ENCODE data around the gene RRAGA. TPM values are rescaled to one million over a fixed set of nuclear protein-coding genes. Genes with fewer than 3 reads are reported as not detected.

The RRAGA gene
- total RNA-seq, 6 experiments from 2014 or later, result 34.3 to 47.0 (median 38.9) TPM

- DNase-seq (no peak), ATAC-seq (no peak)
- 50% methylated on average over 4 of the region's 20 CpGs for WGBS (ENCODE audit: insufficient coverage, low coverage, low lambda C conversion rate, missing lambda C conversion rate)
- no peak for TF ChIP-seq CTCF (IDR thresholded peaks at IDR 0.05)
- H3K4me1 ChIP-seq, result no peaks in the 10 kb centered on the region
- no peak within 1 kb of the TSS for H3K27ac ChIP-seq
- intact Hi-C loops (cut with DNase I), result no loop called here
- H3K27me3 ChIP-seq, result no peaks in the 10 kb centered on the region
- H3K9me3 ChIP-seq, result no peaks in the 10 kb centered on the region
- H3K36me3 ChIP-seq, result no peaks in the 10 kb centered on the region
- no peak within 1 kb of the TSS for H3K4me3 ChIP-seq
Observed at GRCh38 chr9:19033015-19033414, 16.2 kb upstream of the RRAGA start, which contains the start of gene SAXO1. Gene SAXO1, minus strand, starts transcription at chr9:19033209. Its CDS starts 301 bp downstream, at chr9:19032908.

- H3K4me1 ChIP-seq, result no peaks in the 10 kb centered on the region
- ATAC-seq, result no peak
- no peaks in the 10 kb centered on the region for H3K36me3 ChIP-seq
- DNase-seq, result no peak
- TF ChIP-seq POLR2A (IDR thresholded peaks at IDR 0.05) (no peak), CTCF (IDR thresholded peaks at IDR 0.05) (no peak)
- no peak overlapping the region for H3K27ac ChIP-seq
- intact Hi-C loops (cut with DNase I), result no loop called here
- 100% methylated on average over 1 of the region's 5 CpGs for WGBS (ENCODE audit: insufficient coverage, low coverage, low lambda C conversion rate, missing lambda C conversion rate)
- no peak overlapping the region for H3K4me3 ChIP-seq
- no peaks in the 10 kb centered on the region for H3K9me3 ChIP-seq
- no peaks in the 10 kb centered on the region for H3K27me3 ChIP-seq
Observed at GRCh38 chr9:19036611-19037010, 12.6 kb upstream of the RRAGA start.

GRCh38 chr9:19049917-19050636 lies 850 bp downstream of the RRAGA start:
- H3K4me1 ChIP-seq, result peaks cover 0 to 24% (median 10%) of the 10 kb centered on the region in 4 donors
- intact Hi-C loops (cut with DNase I), result no loop called here
- TF ChIP-seq CTCF (IDR thresholded peaks at IDR 0.05) (no peak), POLR2A (IDR thresholded peaks at IDR 0.05) (no peak)
- DNase-seq (no peak), ATAC-seq (peak in 2 of 4 donors; percentile 2 to 4)
- H3K36me3 ChIP-seq, result no peaks in the 10 kb centered on the region
- no peaks in the 10 kb centered on the region for H3K9me3 ChIP-seq
- WGBS (ENCODE audit: insufficient coverage, low coverage, low lambda C conversion rate, missing lambda C conversion rate), result 5% methylated on average over 31 of the region's 33 CpGs
- H3K4me3 ChIP-seq, result peak overlapping the region; percentile 70 to 96 (median 80)
- peak overlapping the region; percentile 83 to 95 (median 93) for H3K27ac ChIP-seq
- H3K27me3 ChIP-seq, result no peaks in the 10 kb centered on the region

GRCh38 chr9:19050637-19051591 lies 1.7 kb downstream of the RRAGA start:
- Histone ChIP-seq H3K4me3 (peak overlapping the region; percentile 70 to 96 (median 80)), H3K9me3 (no peaks in the 10 kb centered on the region), H3K4me1 (peaks cover 0 to 24% (median 10%) of the 10 kb centered on the region in 4 donors), H3K36me3 (no peaks in the 10 kb centered on the region), H3K27ac (peak overlapping the region in 1 of 3 donors; percentile 95), H3K27me3 (no peaks in the 10 kb centered on the region)
- TF ChIP-seq POLR2A (IDR thresholded peaks at IDR 0.05), result no peak
- no peak for DNase-seq
- 51% methylated on average over 11 of the region's 12 CpGs for WGBS (ENCODE audit: insufficient coverage, low coverage, low lambda C conversion rate, missing lambda C conversion rate)
- ATAC-seq, result no peak
- intact Hi-C loops (cut with DNase I), result no loop called here

- no peaks in the 10 kb centered on the region for H3K27me3 ChIP-seq
- H3K4me3 ChIP-seq, result no peak overlapping the region
- intact Hi-C loops (cut with DNase I), result no loop called here
- no peak for ATAC-seq
- no peaks in the 10 kb centered on the region for H3K4me1 ChIP-seq
- H3K9me3 ChIP-seq, result no peaks in the 10 kb centered on the region
- H3K27ac ChIP-seq, result no peak overlapping the region
- TF ChIP-seq POLR2A (IDR thresholded peaks at IDR 0.05), result no peak
- peaks cover 0 to 19% (median 9%) of the 10 kb centered on the region in 4 donors for H3K36me3 ChIP-seq
- DNase-seq, result no peak
Observed at GRCh38 chr9:19057033-19057432, 7.8 kb downstream of the RRAGA start.

Measured in right lobe of liver (tissue), 6 donors.